GM12892 (cell line): ENCODE measurements around the gene RMRP.
"Not testable (repeated sequence)": the region's sequence is repeated elsewhere in the genome, so short reads cannot be mapped to it uniquely, and the experiment has no call there.

Source experiments
- DNase-seq: peaks from one replicate; pipeline ENCODE4 v3.0.0; 2011; ENCODE audit not compliant: insufficient read length
- FAIRE-seq: peaks from 2 replicates; lab custom pipeline; 2011; peaks lifted over from hg19 to GRCh38; lab: Jason Lieb, UNC
- POLR2A ChIP-seq: IDR thresholded peaks from 2 replicates; pipeline ENCODE4 v1.6.1; 2011; ENCODE audit warnings: low read depth, low read length, control low read depth
- POLR2AphosphoS5 ChIP-seq: IDR thresholded peaks from 2 replicates; pipeline ENCODE4 v1.6.1; 2011; ENCODE audit warnings: low read depth, low read length, control low read depth
- TAF1 ChIP-seq: IDR thresholded peaks from 2 replicates; pipeline ENCODE4 v1.6.1; 2011; ENCODE audit warnings: low read depth, mild to moderate bottlenecking, control low read depth, low read length, borderline replicate concordance

The RMRP gene

GRCh38 chr9:35649431-35650340 is 8.1 kb downstream of the RMRP start:
- DNase-seq: no peak
- no peak for TF ChIP-seq POLR2A
- no peak for TF ChIP-seq TAF1
- no peak for TF ChIP-seq POLR2AphosphoS5
- no peak for FAIRE-seq

- TF ChIP-seq POLR2A: peak; percentile 61
- TF ChIP-seq POLR2AphosphoS5: peak; percentile 61
- peak; percentile 55; the same call in 1 of the 2 replicates for TF ChIP-seq TAF1
- DNase-seq (peak; percentile 95), FAIRE-seq (peak; percentile 97)
Measured at GRCh38 chr9:35646533-35647265, 11.1 kb downstream of the RMRP start.

GRCh38 chr9:35646153-35646532 is 11.7 kb downstream of the RMRP start:
- DNase-seq (no peak), FAIRE-seq (no peak)
- TF ChIP-seq POLR2AphosphoS5 (no peak), TAF1 (no peak), POLR2A (no peak)

GRCh38 chr9:35645736-35646135 is 12.1 kb downstream of the RMRP start:
- FAIRE-seq, DNase-seq: not testable (repeated sequence)

- TF ChIP-seq POLR2A: no peak
- no peak for DNase-seq
- FAIRE-seq: no peak
Measured at GRCh38 chr9:35643046-35643445, 14.8 kb downstream of the RMRP start.

- FAIRE-seq, DNase-seq: not testable (repeated sequence)
Measured at GRCh38 chr9:35641478-35641877, 16.3 kb downstream of the RMRP start.

- DNase-seq, FAIRE-seq: not testable (repeated sequence)
Measured at GRCh38 chr9:35640431-35640830, 17.4 kb downstream of the RMRP start.

- FAIRE-seq: peak; percentile 87
- DNase-seq: no peak
- TF ChIP-seq TAF1 (no peak), POLR2A (no peak), POLR2AphosphoS5 (no peak)
Measured at GRCh38 chr9:35639631-35640030, 18.2 kb downstream of the RMRP start.

GRCh38 chr9:35639225-35639624 is 18.6 kb downstream of the RMRP start:
- not testable (repeated sequence) for DNase-seq, FAIRE-seq

- not testable (repeated sequence) for FAIRE-seq, DNase-seq
Measured at GRCh38 chr9:35638751-35639150, 19.1 kb downstream of the RMRP start.

GRCh38 chr9:35637427-35637955 is 20.3 kb downstream of the RMRP start:
- not testable (repeated sequence) for FAIRE-seq, DNase-seq

GRCh38 chr9:35636877-35637246 is 21.0 kb downstream of the RMRP start:
- FAIRE-seq, DNase-seq: not testable (repeated sequence)
